Loucy (cell line): ENCODE data around the gene MEIOB.

Source experiments
- EZH2phosphoT487 ChIP-seq: fragments of 200-600 bp; IDR thresholded peaks from 2 replicates; pipeline ENCODE4 v1.6.1; 2018; ENCODE audit warnings: antibody characterized with exemption, mild to moderate bottlenecking, moderate library complexity, borderline replicate concordance
- TF ChIP-seq, protein P1 (sequence below): fragments of 200-600 bp; sonication (generic); conservative IDR thresholded peaks from 2 replicates; pipeline ENCODE4 v1.5.1; 2014; ENCODE audit warnings: mild to moderate bottlenecking, antibody characterized with exemption, low read length

DNA sequence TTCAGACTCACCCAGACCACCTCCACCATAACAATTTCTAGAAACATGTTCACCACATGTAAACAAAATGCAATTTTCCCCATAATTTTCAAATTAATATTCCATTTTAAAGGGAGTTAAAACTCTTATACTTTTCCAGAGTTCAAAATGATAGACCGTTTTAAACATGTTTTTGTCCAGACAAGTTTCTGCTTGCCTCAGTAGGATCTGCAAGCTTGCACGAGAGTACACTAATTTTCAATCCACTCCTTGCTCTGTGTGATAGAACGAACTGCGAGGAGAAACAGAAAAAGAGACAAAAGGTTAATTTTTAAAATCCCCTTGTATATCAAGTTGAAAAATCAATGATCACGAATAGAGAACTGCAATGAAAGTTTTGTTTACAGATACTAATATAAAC lies 37.9 kb downstream of the MEIOB start:
- TF ChIP-seq, protein P1, sequence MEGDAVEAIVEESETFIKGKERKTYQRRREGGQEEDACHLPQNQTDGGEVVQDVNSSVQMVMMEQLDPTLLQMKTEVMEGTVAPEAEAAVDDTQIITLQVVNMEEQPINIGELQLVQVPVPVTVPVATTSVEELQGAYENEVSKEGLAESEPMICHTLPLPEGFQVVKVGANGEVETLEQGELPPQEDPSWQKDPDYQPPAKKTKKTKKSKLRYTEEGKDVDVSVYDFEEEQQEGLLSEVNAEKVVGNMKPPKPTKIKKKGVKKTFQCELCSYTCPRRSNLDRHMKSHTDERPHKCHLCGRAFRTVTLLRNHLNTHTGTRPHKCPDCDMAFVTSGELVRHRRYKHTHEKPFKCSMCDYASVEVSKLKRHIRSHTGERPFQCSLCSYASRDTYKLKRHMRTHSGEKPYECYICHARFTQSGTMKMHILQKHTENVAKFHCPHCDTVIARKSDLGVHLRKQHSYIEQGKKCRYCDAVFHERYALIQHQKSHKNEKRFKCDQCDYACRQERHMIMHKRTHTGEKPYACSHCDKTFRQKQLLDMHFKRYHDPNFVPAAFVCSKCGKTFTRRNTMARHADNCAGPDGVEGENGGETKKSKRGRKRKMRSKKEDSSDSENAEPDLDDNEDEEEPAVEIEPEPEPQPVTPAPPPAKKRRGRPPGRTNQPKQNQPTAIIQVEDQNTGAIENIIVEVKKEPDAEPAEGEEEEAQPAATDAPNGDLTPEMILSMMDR, result no peak
- TF ChIP-seq EZH2phosphoT487, result no peak
